Activated CD4-positive, alpha-beta T cell treated with anti-CD3 and anti-CD28 coated beads, Interleukin-10, Interleukin-2, amounts not matched to agents 100 ng/mL and 50 ng/mL, durations not matched to agents 16 hours and 8 hours (primary cell): Measurements from ENCODE around the gene UVRAG.
"Not testable (repeated sequence)": the region's sequence is repeated elsewhere in the genome, so short reads cannot be mapped to it uniquely, and the experiment has no call there.

Experiments
- DNase-seq: peaks from one replicate; pipeline ENCODE4 v3.0.0-alpha.2; 2020

UVRAG gene

GRCh38 chr11:76076749-76077148 lies 261.7 kb downstream of the UVRAG start:
- no peak for DNase-seq

GRCh38 chr11:76077575-76078150 lies 262.7 kb downstream of the UVRAG start:
- DNase-seq = no peak

- not testable (repeated sequence) for DNase-seq
Measured at GRCh38 chr11:76081084-76081483, 266.1 kb downstream of the UVRAG start.

GRCh38 chr11:76083563-76084451 lies 268.8 kb downstream of the UVRAG start:
- DNase-seq = no peak

GRCh38 chr11:76085270-76085669 lies 270.3 kb downstream of the UVRAG start:
- no peak for DNase-seq

GRCh38 chr11:76086743-76087635 lies 272.0 kb downstream of the UVRAG start:
- DNase-seq = no peak

- no peak for DNase-seq
Measured at GRCh38 chr11:76087749-76088148, 272.7 kb downstream of the UVRAG start.

- DNase-seq = no peak
Measured at GRCh38 chr11:76088511-76088910, 273.5 kb downstream of the UVRAG start.

GRCh38 chr11:76090174-76090573 lies 275.2 kb downstream of the UVRAG start:
- DNase-seq = no peak

GRCh38 chr11:76090821-76091220 lies 275.8 kb downstream of the UVRAG start:
- DNase-seq = no peak

- DNase-seq = no peak
Measured at GRCh38 chr11:76094740-76095139, 279.7 kb downstream of the UVRAG start.

GRCh38 chr11:76095891-76096290 lies 280.9 kb downstream of the UVRAG start:
- no peak for DNase-seq

GRCh38 chr11:76096552-76096951 lies 281.5 kb downstream of the UVRAG start:
- DNase-seq = no peak

GRCh38 chr11:76102802-76103201 lies 287.8 kb downstream of the UVRAG start:
- DNase-seq = no peak

GRCh38 chr11:76103460-76103859 lies 288.4 kb downstream of the UVRAG start:
- no peak for DNase-seq

- DNase-seq = no peak
Measured at GRCh38 chr11:76104285-76104684, 289.3 kb downstream of the UVRAG start.

- no peak for DNase-seq
Measured at GRCh38 chr11:76105637-76106036, 290.6 kb downstream of the UVRAG start.

GRCh38 chr11:76107971-76108370 lies 293.0 kb downstream of the UVRAG start:
- no peak for DNase-seq

GRCh38 chr11:76114238-76114637 lies 299.2 kb downstream of the UVRAG start:
- no peak for DNase-seq

- no peak for DNase-seq
Measured at GRCh38 chr11:76115555-76115954, 300.5 kb downstream of the UVRAG start.

GRCh38 chr11:76119032-76119431 lies 304.0 kb downstream of the UVRAG start:
- no peak for DNase-seq

GRCh38 chr11:76119779-76120178 lies 304.8 kb downstream of the UVRAG start:
- no peak for DNase-seq

- DNase-seq = no peak
Measured at GRCh38 chr11:76120513-76121101, 305.6 kb downstream of the UVRAG start.
